Body of pancreas (tissue), 4 donors: ENCODE data around the gene SEC22B. TPM values are rescaled to one million over a fixed set of nuclear protein-coding genes. Genes with fewer than 3 reads are reported as not detected.
"Not testable (repeated sequence)": the region's sequence is repeated elsewhere in the genome, so short reads cannot be mapped to it uniquely, and the experiment has no call there.

Source experiments
- ATAC-seq: fragments of 150-250 bp; one replicate; pipeline ENCODE4 v1.9.1; 2016
- DNase-seq, 4 donors: peaks; one replicate each; pipeline ENCODE4 v3.0.0-alpha.2; 2019
- H3K27ac ChIP-seq, 4 donors: fragments of 200-600 bp; sonication (generic); 1 replicate in 3 of 4; 2 replicates in 1 of 4; pipeline versions ENCODE4 v1.5.1 to v1.6.1; 2016 to 2019; ENCODE audit warnings: mild to moderate bottlenecking in 1 of 4, mixed read lengths in 1 of 4, moderate library complexity in 1 of 4
- H3K27me3 ChIP-seq, 2 donors: fragments of 200-600 bp; sonication (generic); one replicate each; pipeline ENCODE4 v1.6.0; 2016; ENCODE audit warnings: mild to moderate bottlenecking in 1 of 2
- H3K36me3 ChIP-seq, 2 donors: fragments of 200-600 bp; sonication (generic); replicated peaks in 1 of 2; 2 replicates each; pipeline ENCODE4 v1.5.1; 2016; ENCODE audit warnings: low read depth in 2 of 2; ENCODE audit not compliant: insufficient read depth in 1 of 2
- H3K4me1 ChIP-seq: fragments of 200-600 bp; sonication (generic); one replicate; pipeline ENCODE4 v1.6.0; 2016
- H3K4me3 ChIP-seq, 2 donors: fragments of 200-600 bp; sonication (generic); 1 replicate in 1 of 2; 2 replicates in 1 of 2; pipeline ENCODE4 v1.5.1; 2016 to 2019
- H3K9me3 ChIP-seq, 3 donors: fragments of 200-600 bp; sonication (generic); 1 replicate in 2 of 3; 2 replicates in 1 of 3; pipeline ENCODE4 v1.5.1; 2016
- CTCF ChIP-seq, 7 experiments: fragments of 450-650 bp in 4 of 7; fragments of 200-600 bp in 3 of 7; sonication (generic) in 3 of 7; IDR thresholded peaks; one replicate each; pipeline ENCODE4 v1.5.1; 2016 to 2019; ENCODE audit warnings: antibody characterized with exemption in 7 of 7
- POLR2A ChIP-seq, 3 donors: fragments of 450-650 bp; IDR thresholded peaks; one replicate each; pipeline ENCODE4 v1.6.1; 2016; ENCODE audit warnings: antibody characterized with exemption in 3 of 3, mild to moderate bottlenecking in 2 of 3
- WGBS, 2 donors: methylation state at CpG; one replicate each; pipeline ENCODE4 v1.1.5; 2017; 5-methylcytosine and 5-hydroxymethylcytosine counted together
- intact Hi-C: fragments of 100-400 bp; cut with DNase I; formaldehyde crosslinking; loops from one replicate; pipeline ENCODE4 v1.15.1; 2023
- total RNA-seq, 2 donors: library from RNA; depleted of rRNA; stranded (reverse); fragments of >200 nt; gene quantifications; one replicate each; pipeline ENCODE4 v1.1.0, GENCODE V29; 2016

The SEC22B gene
- 10 to 100 TPM; 20.8 to 32.2 TPM for total RNA-seq

- H3K27me3 ChIP-seq = no peaks in the 10 kb centered on the region
- ATAC-seq = peak; percentile 98
- intact Hi-C loops = no loop called here
- peak; percentile 91 to 95 (median 92) for DNase-seq
- WGBS, 2 donors = 2 to 5% methylated on average over 14 to 39 of the region's 39 CpGs
- no peaks in the 10 kb centered on the region for H3K36me3 ChIP-seq
- TF ChIP-seq CTCF (IDR thresholded peaks at IDR 0.05) (no peak), POLR2A (IDR thresholded peaks at IDR 0.05) (peak; percentile 80 to 98 (median 97))
- peaks cover 7% of the 10 kb centered on the region for H3K4me1 ChIP-seq
- no peaks in the 10 kb centered on the region for H3K9me3 ChIP-seq
- peak within 1 kb of the TSS; percentile 89 to 94 (median 90) for H3K27ac ChIP-seq
- H3K4me3 ChIP-seq = peak within 1 kb of the TSS; percentile 47 to 97
Measured at GRCh38 chr1:120176092-120176855, at the start of gene SEC22B. SEC22B (minus strand) TSS chr1:120176520; CDS start chr1:120176381, 139 bp downstream.

GRCh38 chr1:120217933-120218332 is 41.6 kb upstream of the SEC22B start:
- intact Hi-C loops, H3K4me1 ChIP-seq, H3K36me3 ChIP-seq, DNase-seq, H3K27me3 ChIP-seq, ATAC-seq, H3K4me3 ChIP-seq, H3K27ac ChIP-seq, H3K9me3 ChIP-seq: not testable (repeated sequence)
- WGBS, 2 donors = 85 to 96% methylated on average over 2 of the region's 2 CpGs

- H3K9me3 ChIP-seq, H3K27ac ChIP-seq, H3K4me3 ChIP-seq, H3K36me3 ChIP-seq, ATAC-seq, DNase-seq, intact Hi-C loops, H3K27me3 ChIP-seq, H3K4me1 ChIP-seq: not testable (repeated sequence)
- WGBS, 2 donors = 15 to 37% methylated on average over 2 of the region's 3 CpGs
Measured at GRCh38 chr1:120217175-120217929, 41.0 kb upstream of the SEC22B start.

- DNase-seq, intact Hi-C loops, H3K27ac ChIP-seq, H3K27me3 ChIP-seq, H3K4me3 ChIP-seq, H3K4me1 ChIP-seq, H3K36me3 ChIP-seq, H3K9me3 ChIP-seq: not testable (repeated sequence)
- no CpG with 5 or more reads among the region's 2 CpGs for WGBS, 2 donors
- ATAC-seq = peak; percentile 45
Measured at GRCh38 chr1:120213606-120214005, 37.3 kb upstream of the SEC22B start.

- H3K9me3 ChIP-seq, intact Hi-C loops, DNase-seq, H3K27ac ChIP-seq, H3K4me1 ChIP-seq, H3K4me3 ChIP-seq, ATAC-seq, H3K36me3 ChIP-seq, H3K27me3 ChIP-seq: not testable (repeated sequence)
- WGBS, 2 donors = no CpG with 5 or more reads among the region's 6 CpGs
Measured at GRCh38 chr1:120210754-120211153, 34.4 kb upstream of the SEC22B start.

GRCh38 chr1:120196863-120197775 is 20.8 kb upstream of the SEC22B start:
- intact Hi-C loops, H3K27me3 ChIP-seq, H3K36me3 ChIP-seq, DNase-seq, H3K4me1 ChIP-seq, H3K27ac ChIP-seq, H3K9me3 ChIP-seq, H3K4me3 ChIP-seq: not testable (repeated sequence)
- ATAC-seq = peak; percentile 30
- WGBS, 2 donors = 4 to 17% methylated on average over 17 of the region's 55 CpGs

- H3K4me3 ChIP-seq, ATAC-seq, H3K9me3 ChIP-seq, H3K36me3 ChIP-seq, DNase-seq, intact Hi-C loops, H3K27me3 ChIP-seq, H3K27ac ChIP-seq, H3K4me1 ChIP-seq: not testable (repeated sequence)
- 50 to 79% methylated on average over 1 to 2 of the region's 3 CpGs for WGBS, 2 donors
Measured at GRCh38 chr1:120188626-120189025, 12.3 kb upstream of the SEC22B start.

- H3K4me3 ChIP-seq, H3K9me3 ChIP-seq, H3K4me1 ChIP-seq, H3K36me3 ChIP-seq, ATAC-seq, DNase-seq, H3K27ac ChIP-seq, intact Hi-C loops, H3K27me3 ChIP-seq: not testable (repeated sequence)
- 54% methylated on average over 2 of the region's 2 CpGs; no CpG with 5 or more reads in 1 of the 2 donors for WGBS, 2 donors
Measured at GRCh38 chr1:120182176-120182707, 5.9 kb upstream of the SEC22B start.

- intact Hi-C loops, ATAC-seq, H3K4me1 ChIP-seq, H3K36me3 ChIP-seq, H3K27me3 ChIP-seq, H3K9me3 ChIP-seq, H3K4me3 ChIP-seq: not testable (repeated sequence)
- WGBS, 2 donors = 11 to 16% methylated on average over 13 to 15 of the region's 29 CpGs
- peak overlapping the region; percentile 21 to 78 (median 40) for H3K27ac ChIP-seq
- DNase-seq = peak; percentile 9 to 17 (median 14)
Measured at GRCh38 chr1:120179811-120180690, 3.7 kb upstream of the SEC22B start.
